HG03439 (cell line): Measurements from ENCODE around the gene LRRC9.
"Not testable (repeated sequence)": the region's sequence is repeated elsewhere in the genome, so short reads cannot be mapped to it uniquely, and the experiment has no call there.

Experiments
- ATAC-seq: cut with Tn5 transposase; IDR thresholded peaks from one replicate; pipeline ENCODE4 v1.9.1; 2021; ENCODE audit warnings: mild to moderate bottlenecking, moderate library complexity; ENCODE audit not compliant: unreplicated experiment

The LRRC9 gene

GRCh38 chr14:59919570-59920377 is at the start of gene LRRC9:
LRRC9 (plus strand) TSS chr14:59920144.
- ATAC-seq = peak; percentile 29

DNA sequence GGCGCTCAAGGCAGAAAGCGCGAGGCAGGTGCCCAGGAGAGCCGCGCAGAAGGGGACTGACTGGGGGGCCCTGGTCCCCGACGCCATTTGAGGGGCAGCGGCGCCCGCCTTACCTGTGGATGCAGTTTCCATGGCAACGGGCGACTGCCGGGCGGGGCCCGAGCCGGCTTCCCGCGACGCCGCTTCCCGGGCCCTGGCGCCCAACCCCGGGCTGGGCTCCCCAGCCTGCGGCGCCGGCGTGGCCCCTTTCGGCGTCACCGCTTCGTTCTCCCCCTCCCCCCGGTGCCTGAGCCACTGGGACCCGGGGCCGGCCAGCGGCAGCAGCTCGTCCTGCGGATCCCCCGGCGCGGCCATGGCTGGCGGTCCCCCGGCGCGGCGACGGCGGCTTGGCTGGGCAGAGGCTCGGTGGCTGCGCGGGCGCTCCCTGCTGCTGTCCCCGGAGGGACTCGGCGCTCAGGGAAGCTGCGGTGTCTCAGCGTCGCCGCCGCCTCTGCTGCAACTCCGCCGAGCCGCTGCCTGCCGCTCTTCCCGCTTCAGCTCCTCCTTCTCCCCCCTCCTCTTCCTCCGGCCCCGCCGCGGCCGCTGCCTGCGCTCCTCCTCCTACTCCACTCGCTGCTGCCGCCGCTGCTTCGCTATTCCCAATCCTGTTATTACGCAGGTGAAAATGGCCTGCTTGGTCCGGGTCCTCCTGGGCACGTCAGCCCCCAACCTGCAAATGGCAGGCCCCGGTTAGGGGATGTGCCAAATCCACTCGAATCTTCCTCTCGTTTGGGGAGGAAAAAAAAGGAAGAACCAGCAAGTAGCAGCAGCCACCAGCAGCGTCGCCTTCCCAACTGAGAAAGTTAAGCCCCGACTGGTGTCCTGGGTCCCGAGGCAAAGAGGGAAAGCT is 49.4 kb upstream of the LRRC9 start, which contains the start of gene RTN1:
Gene RTN1 (minus strand): TSS at position 500 of the 889 bp plus-strand sequence. CDS start 146 bp downstream, at position 354.
- ATAC-seq = no peak

- ATAC-seq = no peak
Measured at GRCh38 chr14:59871166-59871495, 48.8 kb upstream of the LRRC9 start.

- no peak for ATAC-seq
Measured at GRCh38 chr14:59882957-59883356, 37.0 kb upstream of the LRRC9 start.

DNA sequence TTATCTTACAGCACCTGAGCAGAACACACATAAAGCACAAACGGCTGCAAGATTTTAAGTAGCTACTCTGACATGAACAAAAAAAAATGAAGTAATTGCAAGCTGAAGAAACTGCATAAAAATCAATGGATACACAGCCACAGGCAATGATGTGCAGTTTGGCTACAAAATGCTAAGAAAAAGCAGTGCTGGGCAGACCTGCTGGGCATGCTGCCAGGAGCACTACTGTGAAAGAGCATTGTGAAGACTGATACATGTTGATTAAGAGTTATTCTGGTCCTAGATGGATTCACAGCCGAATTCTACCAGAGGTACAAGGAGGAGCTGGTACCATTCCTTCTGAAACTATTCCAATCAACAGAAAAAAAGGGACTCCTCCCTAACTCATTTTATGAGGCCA is 29.3 kb upstream of the LRRC9 start:
- ATAC-seq = no peak

GRCh38 chr14:59895721-59896120 is 24.2 kb upstream of the LRRC9 start:
- no peak for ATAC-seq

DNA sequence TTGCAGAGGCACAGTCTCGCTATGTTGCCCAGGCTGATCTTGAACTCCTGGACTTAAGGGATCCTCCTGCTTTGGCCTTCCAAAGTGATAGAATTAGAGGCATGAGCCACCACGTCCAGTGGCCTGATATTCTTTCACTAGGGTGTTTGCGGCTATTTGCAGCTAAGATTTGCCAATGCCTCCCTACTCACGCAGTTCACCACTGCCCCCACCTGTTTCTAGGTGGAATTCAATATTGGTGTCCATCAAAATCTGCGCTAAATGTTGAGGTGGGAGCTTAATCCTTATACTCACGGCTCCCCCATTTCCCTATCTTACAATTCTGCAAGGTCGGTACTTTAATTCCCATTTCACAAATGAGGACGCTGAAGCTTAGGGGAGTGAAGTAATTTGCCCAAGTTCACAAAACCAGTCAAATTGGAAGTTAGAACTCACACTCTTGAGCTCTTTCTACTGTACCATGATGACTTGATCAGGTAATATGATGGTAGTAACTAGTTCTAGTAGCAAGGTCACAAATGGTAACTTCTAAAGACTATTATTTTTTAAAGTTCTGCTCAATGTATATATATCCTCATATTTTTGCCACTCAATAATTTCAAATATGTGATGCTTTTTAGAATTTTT is 22.1 kb upstream of the LRRC9 start:
- ATAC-seq = no peak

DNA sequence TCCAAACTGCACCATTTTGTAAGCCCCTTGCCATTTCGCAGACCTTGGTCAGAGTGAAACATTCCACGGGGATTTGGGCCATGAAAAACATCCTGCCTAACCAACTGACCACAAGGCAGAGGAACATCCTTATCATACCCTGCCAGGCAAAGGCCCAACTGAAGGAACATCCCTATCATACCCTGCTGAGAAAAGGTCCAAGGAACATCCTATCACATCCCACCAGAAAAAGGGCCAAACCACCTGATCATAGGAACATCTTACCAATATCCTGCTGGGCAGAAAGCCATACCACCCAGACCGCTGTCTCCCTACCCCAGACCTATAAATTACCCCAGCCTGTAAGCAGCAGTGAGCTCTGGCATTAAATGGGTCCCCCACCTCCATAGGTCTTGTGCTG is 19.4 kb upstream of the LRRC9 start:
- no peak for ATAC-seq

DNA sequence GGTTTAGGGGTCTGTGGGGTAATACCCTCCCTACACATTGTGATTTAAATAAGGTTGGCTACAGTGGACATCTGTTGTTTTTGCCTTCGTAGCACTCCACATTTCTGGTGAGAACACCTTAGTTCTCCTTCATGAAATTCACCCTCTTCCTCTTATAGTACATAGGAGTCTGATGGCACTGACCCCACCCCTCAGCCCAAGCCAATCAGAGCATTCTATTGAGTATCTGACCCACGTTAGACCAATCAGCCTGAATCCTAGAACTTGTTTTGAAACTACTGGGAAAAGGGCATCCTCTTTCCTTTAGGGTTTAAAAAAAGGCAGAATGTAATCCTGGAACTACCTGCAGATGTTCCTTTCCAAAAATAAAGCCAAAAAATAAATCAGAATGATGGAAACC is 15.8 kb upstream of the LRRC9 start:
- no peak for ATAC-seq

GRCh38 chr14:59905188-59905587 is 14.8 kb upstream of the LRRC9 start:
- ATAC-seq = no peak

GRCh38 chr14:59912443-59912842 is 7.5 kb upstream of the LRRC9 start:
- no peak for ATAC-seq

- ATAC-seq = no peak
Measured at GRCh38 chr14:59913187-59913586, 6.8 kb upstream of the LRRC9 start.

DNA sequence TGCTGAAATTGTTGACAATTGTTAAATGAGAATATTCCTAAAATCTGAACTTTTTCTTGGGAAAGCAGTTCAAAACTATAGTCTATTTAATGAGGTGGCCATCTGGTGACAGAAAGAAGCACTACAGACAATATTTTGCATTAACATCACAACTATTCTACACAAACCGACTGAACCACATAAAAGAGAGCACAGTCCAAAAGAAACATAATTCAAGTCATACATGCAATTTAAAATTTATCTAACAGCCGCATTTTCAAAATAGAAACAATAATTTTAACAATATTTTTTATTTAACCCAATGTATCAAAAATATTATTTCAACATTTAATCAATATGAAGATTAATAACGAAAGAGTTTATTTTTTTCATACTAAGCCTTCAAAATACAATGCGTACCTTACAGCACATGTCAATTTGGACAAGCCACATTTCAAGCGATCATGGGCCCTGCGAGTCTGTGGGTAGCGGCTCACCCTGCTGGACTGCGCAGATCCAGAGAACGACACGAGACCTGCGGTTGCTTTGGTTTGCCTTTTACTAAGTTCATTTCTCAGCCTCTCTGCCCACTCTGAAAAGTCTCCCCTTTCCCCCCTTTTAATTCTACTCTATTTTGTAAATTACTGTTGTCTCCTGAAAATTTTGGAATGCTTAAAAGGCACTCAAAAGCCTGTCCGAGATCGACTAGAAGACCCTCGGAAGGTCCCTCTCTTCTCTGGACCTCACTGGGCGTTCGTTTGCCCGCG is 947 bp upstream of the LRRC9 start:
- peak; percentile 54 for ATAC-seq

- no peak for ATAC-seq
Measured at GRCh38 chr14:59920378-59920683, 387 bp downstream of the LRRC9 start.

DNA sequence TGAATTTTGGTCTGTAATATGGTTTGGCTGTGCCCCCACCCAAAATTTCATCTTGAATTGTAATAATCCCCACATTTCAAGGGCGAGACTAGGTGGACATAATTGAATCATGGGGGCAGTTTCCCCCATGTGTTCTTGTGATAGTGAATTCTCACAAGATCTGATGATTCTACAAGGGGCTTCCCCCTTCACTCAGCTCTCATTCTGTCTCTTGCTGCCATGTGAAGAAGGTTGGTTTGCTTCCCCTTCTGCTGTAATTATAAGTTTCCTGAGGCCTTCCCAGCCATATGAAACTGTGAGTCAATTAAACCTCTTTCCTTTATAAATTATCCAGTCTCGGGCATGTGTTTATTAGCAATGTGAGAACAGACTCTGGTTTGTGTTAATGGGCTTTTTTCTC is 5.9 kb downstream of the LRRC9 start:
- ATAC-seq = no peak

DNA sequence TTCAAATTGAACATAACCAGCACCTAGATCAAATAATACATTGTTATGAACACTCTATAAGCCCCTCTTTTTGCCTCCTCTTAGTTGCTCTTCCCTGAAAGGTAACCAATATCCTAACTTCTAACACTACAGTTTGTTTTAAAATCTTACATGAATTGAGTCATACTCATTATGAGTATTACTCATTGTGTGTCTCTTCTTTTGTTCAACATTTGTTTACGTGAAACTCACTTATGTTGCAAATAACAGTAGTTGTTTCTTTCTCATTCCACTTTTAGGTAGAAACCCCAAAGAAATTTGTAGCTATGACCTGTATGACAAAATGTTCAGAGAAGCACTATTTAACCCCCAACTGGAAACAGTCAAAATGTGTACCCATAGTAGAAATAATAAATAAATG is 6.6 kb downstream of the LRRC9 start:
- ATAC-seq = no peak

GRCh38 chr14:59931237-59931636 is 11.3 kb downstream of the LRRC9 start:
- no peak for ATAC-seq

GRCh38 chr14:59936145-59936544 is 16.2 kb downstream of the LRRC9 start:
- no peak for ATAC-seq

GRCh38 chr14:59939828-59940227 is 19.9 kb downstream of the LRRC9 start:
- no peak for ATAC-seq

DNA sequence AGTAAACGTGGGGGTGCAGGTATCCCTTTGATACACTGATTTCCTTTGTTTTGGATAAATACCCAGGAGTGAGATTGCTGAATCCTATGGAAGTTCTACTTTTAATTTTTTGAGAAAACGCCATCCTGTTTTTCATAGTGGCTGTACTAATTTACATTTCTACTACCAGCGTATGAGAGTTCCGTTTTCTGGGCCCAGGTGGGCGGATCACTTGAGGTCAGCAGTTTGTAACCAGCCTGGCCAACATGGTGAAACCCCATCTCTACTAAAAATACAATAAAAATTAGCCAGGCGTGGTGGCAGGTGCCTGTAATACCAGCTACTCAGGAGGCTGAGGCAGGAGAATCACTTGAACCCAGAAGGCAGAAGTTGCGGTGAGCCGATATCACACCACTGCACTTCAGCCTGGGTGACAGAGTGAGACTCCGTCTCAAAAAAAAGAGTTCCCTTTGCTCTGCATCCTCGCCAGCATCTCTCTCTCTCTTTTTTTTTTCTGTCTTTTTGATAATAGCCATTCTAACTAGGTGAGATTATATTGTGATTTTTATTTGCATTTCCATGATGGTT is 22.4 kb downstream of the LRRC9 start:
- not testable (repeated sequence) for ATAC-seq

DNA sequence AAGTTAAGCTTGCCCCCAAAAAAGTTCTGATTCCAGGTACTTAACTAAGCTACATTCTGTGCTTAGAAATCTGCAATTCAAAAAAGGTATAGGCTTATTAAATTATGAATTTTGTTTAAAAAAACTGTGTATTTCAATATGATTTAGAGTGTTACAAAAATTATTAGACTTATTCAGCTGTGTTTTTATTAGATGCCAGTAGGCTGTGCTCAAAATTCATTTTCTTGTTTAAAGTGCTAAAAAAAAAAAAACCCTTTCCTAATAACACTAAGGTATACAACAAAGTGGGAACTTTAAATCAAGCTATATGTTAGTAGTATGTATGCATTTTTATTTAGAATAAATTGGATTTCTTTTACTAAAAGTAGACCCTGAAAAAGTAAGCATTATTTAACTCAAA is 25.0 kb downstream of the LRRC9 start:
- ATAC-seq = no peak
